ENCODE measurements around the gene OR2A5.

OR2A5 gene

DNA sequence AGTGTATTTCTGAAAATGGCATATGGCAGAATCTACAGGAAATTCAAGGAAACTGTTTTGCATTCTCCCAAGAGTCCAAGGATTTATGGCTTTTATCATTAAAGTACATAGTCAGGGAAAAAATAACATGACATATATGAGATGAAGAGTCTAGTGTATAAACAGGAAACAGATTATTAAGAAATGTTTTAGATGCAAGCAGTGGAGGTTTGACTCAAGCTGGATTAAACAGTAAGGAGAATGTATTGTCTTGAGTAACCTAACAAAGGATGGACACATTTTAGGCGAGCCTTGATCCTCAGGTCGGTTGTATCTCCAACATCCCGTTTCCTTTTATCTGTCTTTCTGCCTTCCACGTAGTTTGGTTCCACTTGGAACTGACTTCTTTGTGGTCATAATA is 30.7 kb upstream of the OR2A5 start:
- H3K79me2 ChIP-seq (ENCODE audit: control insufficient read depth, low read length): no peaks in the 10 kb centered on the region
- H3K27me3 ChIP-seq (ENCODE audit: control insufficient read depth, low read length): no peaks in the 10 kb centered on the region
- no peak overlapping the region for H3K4me2 ChIP-seq (ENCODE audit: low read length)
- H3K27ac ChIP-seq (ENCODE audit: low read depth, low read length): no peak overlapping the region
- H4K20me1 ChIP-seq (ENCODE audit: control insufficient read depth, insufficient read depth, low read depth, low read length): no peaks in the 10 kb centered on the region
- no peaks in the 10 kb centered on the region for H3K9me3 ChIP-seq (ENCODE audit: control insufficient read depth, insufficient read depth, low read length)
- TF ChIP-seq EZH2phosphoT487 (IDR thresholded peaks at IDR 0.05; ENCODE audit: borderline replicate concordance, low read length): no peak
- TF ChIP-seq, protein P1, sequence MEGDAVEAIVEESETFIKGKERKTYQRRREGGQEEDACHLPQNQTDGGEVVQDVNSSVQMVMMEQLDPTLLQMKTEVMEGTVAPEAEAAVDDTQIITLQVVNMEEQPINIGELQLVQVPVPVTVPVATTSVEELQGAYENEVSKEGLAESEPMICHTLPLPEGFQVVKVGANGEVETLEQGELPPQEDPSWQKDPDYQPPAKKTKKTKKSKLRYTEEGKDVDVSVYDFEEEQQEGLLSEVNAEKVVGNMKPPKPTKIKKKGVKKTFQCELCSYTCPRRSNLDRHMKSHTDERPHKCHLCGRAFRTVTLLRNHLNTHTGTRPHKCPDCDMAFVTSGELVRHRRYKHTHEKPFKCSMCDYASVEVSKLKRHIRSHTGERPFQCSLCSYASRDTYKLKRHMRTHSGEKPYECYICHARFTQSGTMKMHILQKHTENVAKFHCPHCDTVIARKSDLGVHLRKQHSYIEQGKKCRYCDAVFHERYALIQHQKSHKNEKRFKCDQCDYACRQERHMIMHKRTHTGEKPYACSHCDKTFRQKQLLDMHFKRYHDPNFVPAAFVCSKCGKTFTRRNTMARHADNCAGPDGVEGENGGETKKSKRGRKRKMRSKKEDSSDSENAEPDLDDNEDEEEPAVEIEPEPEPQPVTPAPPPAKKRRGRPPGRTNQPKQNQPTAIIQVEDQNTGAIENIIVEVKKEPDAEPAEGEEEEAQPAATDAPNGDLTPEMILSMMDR (IDR thresholded peaks at IDR 0.05; ENCODE audit: low read depth, low read length, poor library complexity, severe bottlenecking): no peak
- H3K4me1 ChIP-seq (ENCODE audit: control insufficient read depth, low read length): no peaks in the 10 kb centered on the region
- H3K4me3 ChIP-seq (ENCODE audit: low read length): no peak overlapping the region
- H3K36me3 ChIP-seq (ENCODE audit: control insufficient read depth, low read length): no peaks in the 10 kb centered on the region
- no peaks in the 10 kb centered on the region for H3F3A ChIP-seq (ENCODE audit: control insufficient read depth, insufficient read depth)
- no peaks in the 10 kb centered on the region for H3K9me2 ChIP-seq (replicated peaks; ENCODE audit: control insufficient read depth, low read length)

DNA sequence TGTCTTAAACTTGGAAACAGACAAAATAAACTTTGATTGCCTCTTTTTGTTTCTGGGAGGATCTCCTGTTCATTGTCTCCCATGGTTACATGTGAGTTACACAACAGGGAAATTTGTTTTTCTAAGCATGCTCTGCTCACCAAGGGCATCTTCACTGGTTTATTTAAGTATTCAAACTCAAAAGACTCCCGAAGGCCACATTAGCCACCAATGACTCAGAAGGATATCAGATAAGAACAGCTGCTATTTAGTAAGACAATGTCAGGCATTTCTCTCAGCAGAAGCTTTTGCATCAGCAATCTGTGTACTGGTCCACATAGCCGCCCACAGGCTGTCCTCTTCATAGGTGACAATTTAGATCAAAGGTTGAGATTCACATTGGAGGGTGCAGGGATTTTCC is 29.3 kb upstream of the OR2A5 start:
- Histone ChIP-seq H4K20me1 (ENCODE audit: control insufficient read depth, insufficient read depth, low read depth, low read length) (no peaks in the 10 kb centered on the region), H3K36me3 (ENCODE audit: control insufficient read depth, low read length) (no peaks in the 10 kb centered on the region), H3K27me3 (ENCODE audit: control insufficient read depth, low read length) (no peaks in the 10 kb centered on the region), H3K4me1 (ENCODE audit: control insufficient read depth, low read length) (no peaks in the 10 kb centered on the region), H3K4me2 (ENCODE audit: low read length) (no peak overlapping the region), H3K4me3 (ENCODE audit: low read length) (no peak overlapping the region), H3K9me3 (ENCODE audit: control insufficient read depth, insufficient read depth, low read length) (no peaks in the 10 kb centered on the region), H3K27ac (ENCODE audit: low read depth, low read length) (no peak overlapping the region), H3K9me2 (replicated peaks; ENCODE audit: control insufficient read depth, low read length) (no peaks in the 10 kb centered on the region), H3F3A (ENCODE audit: control insufficient read depth, insufficient read depth) (no peaks in the 10 kb centered on the region), H3K79me2 (ENCODE audit: control insufficient read depth, low read length) (no peaks in the 10 kb centered on the region)
- TF ChIP-seq, protein P1 (IDR thresholded peaks at IDR 0.05; ENCODE audit: low read depth, low read length, poor library complexity, severe bottlenecking): no peak
- no peak for TF ChIP-seq EZH2phosphoT487 (IDR thresholded peaks at IDR 0.05; ENCODE audit: borderline replicate concordance, low read length)

- TF ChIP-seq, protein P1 (IDR thresholded peaks at IDR 0.05; ENCODE audit: low read depth, low read length, poor library complexity, severe bottlenecking): no peak
- TF ChIP-seq EZH2phosphoT487 (IDR thresholded peaks at IDR 0.05; ENCODE audit: borderline replicate concordance, low read length): no peak
- Histone ChIP-seq H3K9me3 (ENCODE audit: control insufficient read depth, insufficient read depth, low read length) (no peaks in the 10 kb centered on the region), H3K4me3 (ENCODE audit: low read length) (no peak overlapping the region), H3K4me1 (ENCODE audit: control insufficient read depth, low read length) (no peaks in the 10 kb centered on the region), H3K9me2 (replicated peaks; ENCODE audit: control insufficient read depth, low read length) (no peaks in the 10 kb centered on the region), H3K27ac (ENCODE audit: low read depth, low read length) (no peak overlapping the region), H3K4me2 (ENCODE audit: low read length) (no peak overlapping the region), H4K20me1 (ENCODE audit: control insufficient read depth, insufficient read depth, low read depth, low read length) (no peaks in the 10 kb centered on the region), H3K36me3 (ENCODE audit: control insufficient read depth, low read length) (no peaks in the 10 kb centered on the region), H3F3A (ENCODE audit: control insufficient read depth, insufficient read depth) (no peaks in the 10 kb centered on the region), H3K27me3 (ENCODE audit: control insufficient read depth, low read length) (no peaks in the 10 kb centered on the region), H3K79me2 (ENCODE audit: control insufficient read depth, low read length) (no peaks in the 10 kb centered on the region)
Observed at GRCh38 chr7:144020340-144020739, 28.4 kb upstream of the OR2A5 start.

- Histone ChIP-seq H3F3A (ENCODE audit: control insufficient read depth, insufficient read depth) (no peaks in the 10 kb centered on the region), H3K27ac (ENCODE audit: low read depth, low read length) (no peak overlapping the region), H3K9me3 (ENCODE audit: control insufficient read depth, insufficient read depth, low read length) (no peaks in the 10 kb centered on the region), H3K36me3 (ENCODE audit: control insufficient read depth, low read length) (no peaks in the 10 kb centered on the region), H3K9me2 (replicated peaks; ENCODE audit: control insufficient read depth, low read length) (no peaks in the 10 kb centered on the region), H3K4me3 (ENCODE audit: low read length) (no peak overlapping the region), H3K79me2 (ENCODE audit: control insufficient read depth, low read length) (no peaks in the 10 kb centered on the region), H3K4me1 (ENCODE audit: control insufficient read depth, low read length) (no peaks in the 10 kb centered on the region), H4K20me1 (ENCODE audit: control insufficient read depth, insufficient read depth, low read depth, low read length) (no peaks in the 10 kb centered on the region), H3K4me2 (ENCODE audit: low read length) (no peak overlapping the region), H3K27me3 (ENCODE audit: control insufficient read depth, low read length) (0 out of 2 replicates have a peak, but pooled peaks cover 3% of the 10 kb centered on the region)
- no peak for TF ChIP-seq EZH2phosphoT487 (IDR thresholded peaks at IDR 0.05; ENCODE audit: borderline replicate concordance, low read length)
- TF ChIP-seq, protein P1 (IDR thresholded peaks at IDR 0.05; ENCODE audit: low read depth, low read length, poor library complexity, severe bottlenecking): no peak
Observed at GRCh38 chr7:144022169-144022568, 26.6 kb upstream of the OR2A5 start.
